Esophagus mucosa (tissue), 1 donor: ENCODE data around the gene LEMD2. TPM values are rescaled to one million over a fixed set of nuclear protein-coding genes. Genes with fewer than 3 reads are reported as not detected.

Experiments used
- ATAC-seq: fragments of 200-7000 bp; cut with Tn5 transposase; one replicate; pipeline ENCODE4 v1.9.1; 2020
- total RNA-seq: library from RNA; stranded (reverse); gene quantifications from one replicate; pipeline ENCODE4 v1.2.4, GENCODE V29; 2023
- donor health status: DM: yes; HTN: yes; CAD: no.

The LEMD2 gene
- total RNA-seq, 1 donor from 2014 or later, result 36.4 TPM

- ATAC-seq, result no peak
These were observed 4.1 kb upstream of the LEMD2 start for GRCh38 chr6:33792981-33793380.

- no peak for ATAC-seq
These were observed 2.7 kb upstream of the LEMD2 start for GRCh38 chr6:33791620-33792019.

- no peak for ATAC-seq
These were observed 2.0 kb upstream of the LEMD2 start for GRCh38 chr6:33790910-33791309.

GRCh38 chr6:33790379-33790778 lies 1.4 kb upstream of the LEMD2 start:
- ATAC-seq, result no peak

- ATAC-seq, result no peak
These were observed 593 bp upstream of the LEMD2 start for GRCh38 chr6:33789550-33789895.

GRCh38 chr6:33787954-33788693 lies 806 bp downstream of the LEMD2 start:
- peak; percentile 55 for ATAC-seq

- ATAC-seq, result peak; percentile 29
These were observed 1.5 kb downstream of the LEMD2 start for GRCh38 chr6:33787346-33787953.

- no peak for ATAC-seq
These were observed 2.2 kb downstream of the LEMD2 start for GRCh38 chr6:33786736-33787135.

- ATAC-seq, result no peak
These were observed 3.2 kb downstream of the LEMD2 start for GRCh38 chr6:33785778-33786177.

- ATAC-seq, result no peak
These were observed 4.1 kb downstream of the LEMD2 start for GRCh38 chr6:33784787-33785186.

- ATAC-seq, result peak; percentile 24
These were observed 5.0 kb downstream of the LEMD2 start for GRCh38 chr6:33783781-33784520.

- no peak for ATAC-seq
These were observed 6.4 kb downstream of the LEMD2 start for GRCh38 chr6:33782561-33782960.

GRCh38 chr6:33781131-33781975 lies 7.6 kb downstream of the LEMD2 start:
- ATAC-seq, result peak; percentile 20

- ATAC-seq, result no peak
These were observed 9.0 kb downstream of the LEMD2 start for GRCh38 chr6:33779895-33780294.

GRCh38 chr6:33779290-33779689 lies 9.6 kb downstream of the LEMD2 start:
- no peak for ATAC-seq

- ATAC-seq, result no peak
These were observed 10.3 kb downstream of the LEMD2 start for GRCh38 chr6:33778444-33779121.

GRCh38 chr6:33777398-33778388 lies 11.2 kb downstream of the LEMD2 start:
- no peak for ATAC-seq

- ATAC-seq, result no peak
These were observed 12.2 kb downstream of the LEMD2 start for GRCh38 chr6:33776764-33777163.

- ATAC-seq, result no peak
These were observed 12.7 kb downstream of the LEMD2 start for GRCh38 chr6:33776186-33776585.

- no peak for ATAC-seq
These were observed 14.2 kb downstream of the LEMD2 start for GRCh38 chr6:33774774-33775173.

- peak; percentile 7 for ATAC-seq
These were observed 15.9 kb downstream of the LEMD2 start for GRCh38 chr6:33772902-33773472.
